Measurements from ENCODE around the gene MTPN. TPM values are rescaled to one million over a fixed set of nuclear protein-coding genes. Genes with fewer than 3 reads are reported as not detected.

Gene MTPN
- total RNA-seq, 1 experiment from 2014 or later = 98.2 TPM

DNA sequence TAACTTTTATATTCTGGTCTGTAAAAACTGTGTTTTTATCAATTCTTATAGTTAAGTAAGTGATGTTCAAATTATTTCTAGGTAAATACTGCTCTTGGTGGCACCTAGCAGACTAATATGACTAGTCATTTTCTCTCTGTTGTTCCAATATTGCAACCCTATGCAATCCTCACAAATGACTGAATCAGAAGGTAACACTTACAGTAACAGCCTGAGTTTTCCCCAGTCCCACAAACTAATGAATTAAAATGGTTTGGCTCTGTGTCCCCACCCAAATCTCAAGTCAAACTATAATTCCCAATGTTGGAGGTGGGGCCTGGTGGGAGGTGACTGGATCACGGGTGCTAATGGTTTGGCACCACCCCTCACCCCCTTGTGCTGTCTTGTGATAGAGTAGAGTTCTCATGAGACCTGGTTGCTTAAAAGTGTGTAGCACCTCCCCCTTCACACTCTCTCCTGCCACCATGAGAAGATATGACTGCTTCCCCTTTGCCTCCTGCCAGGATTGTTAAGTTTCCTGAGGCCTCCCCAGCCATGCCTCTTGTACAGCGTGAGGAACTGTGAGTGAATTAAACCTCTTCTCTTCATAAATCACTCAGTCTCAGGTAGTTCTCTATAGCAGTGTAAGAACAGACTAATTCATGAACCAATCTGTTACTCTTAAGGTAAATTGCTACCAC, 43.5 kb downstream of the MTPN start:
- peak overlapping the region; percentile 39 to 76 (median 62); a peak in 4 of 7 replicates for H3K27ac Mint-ChIP-seq

More for the DNA sequence above, 43.5 kb downstream of the MTPN start:
- H3K4me2 ChIP-seq (ENCODE audit: insufficient read depth, insufficient read length, low read length) = no peak overlapping the region
- no peak overlapping the region for H2BK15ac ChIP-seq (ENCODE audit: low read depth, low read length)
- H3K4ac ChIP-seq (ENCODE audit: low read depth, low read length) = no peak overlapping the region
- Mint-ChIP-seq H3K9me3 (no peaks in the 10 kb centered on the region), H3K36me3 (ENCODE audit: insufficient read depth in 1 of 3, low read depth in 3 of 3) (peaks cover 6% of the 10 kb centered on the region in 3 experiments; a peak in 6 of 7 replicates), H3K4me1 (peaks cover 24 to 26% of the 10 kb centered on the region in 2 experiments), H3K27me3 (ENCODE audit: low read depth) (no peaks in the 10 kb centered on the region), H3K4me3 (no peak overlapping the region)
- H3K9me3 ChIP-seq (ENCODE audit: control insufficient read depth, low read depth, low read length) = no peaks in the 10 kb centered on the region
- H3K23ac ChIP-seq (ENCODE audit: insufficient read length, low read depth, low read length) = no peak overlapping the region
- no peak overlapping the region for H4K8ac ChIP-seq (replicated peaks; ENCODE audit: insufficient read length, low read depth, low read length)
- TF ChIP-seq, protein P1, sequence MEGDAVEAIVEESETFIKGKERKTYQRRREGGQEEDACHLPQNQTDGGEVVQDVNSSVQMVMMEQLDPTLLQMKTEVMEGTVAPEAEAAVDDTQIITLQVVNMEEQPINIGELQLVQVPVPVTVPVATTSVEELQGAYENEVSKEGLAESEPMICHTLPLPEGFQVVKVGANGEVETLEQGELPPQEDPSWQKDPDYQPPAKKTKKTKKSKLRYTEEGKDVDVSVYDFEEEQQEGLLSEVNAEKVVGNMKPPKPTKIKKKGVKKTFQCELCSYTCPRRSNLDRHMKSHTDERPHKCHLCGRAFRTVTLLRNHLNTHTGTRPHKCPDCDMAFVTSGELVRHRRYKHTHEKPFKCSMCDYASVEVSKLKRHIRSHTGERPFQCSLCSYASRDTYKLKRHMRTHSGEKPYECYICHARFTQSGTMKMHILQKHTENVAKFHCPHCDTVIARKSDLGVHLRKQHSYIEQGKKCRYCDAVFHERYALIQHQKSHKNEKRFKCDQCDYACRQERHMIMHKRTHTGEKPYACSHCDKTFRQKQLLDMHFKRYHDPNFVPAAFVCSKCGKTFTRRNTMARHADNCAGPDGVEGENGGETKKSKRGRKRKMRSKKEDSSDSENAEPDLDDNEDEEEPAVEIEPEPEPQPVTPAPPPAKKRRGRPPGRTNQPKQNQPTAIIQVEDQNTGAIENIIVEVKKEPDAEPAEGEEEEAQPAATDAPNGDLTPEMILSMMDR (conservative IDR thresholded peaks at IDR 0.05) = no peak
- H2AFZ ChIP-seq (ENCODE audit: low read length) = no peak overlapping the region
- H2BK20ac ChIP-seq (ENCODE audit: low read depth, low read length, poor library complexity, severe bottlenecking) = no peak overlapping the region
- no peak for DNase-seq
- H2BK120ac ChIP-seq (ENCODE audit: low read depth, low read length, poor library complexity, severe bottlenecking) = no peak overlapping the region
- H4K20me1 ChIP-seq (ENCODE audit: control insufficient read depth, insufficient read depth, insufficient read length) = no peaks in the 10 kb centered on the region
- WGBS (ENCODE audit: extremely low coverage, insufficient read length, low lambda C conversion rate) = no CpG with 5 or more reads among the region's 2 CpGs
- H4K5ac ChIP-seq (ENCODE audit: insufficient read length, low read depth, low read length) = no peak overlapping the region
- H2BK12ac ChIP-seq (ENCODE audit: insufficient read length, low read depth, low read length) = no peak overlapping the region
- no peak overlapping the region for H2AK5ac ChIP-seq (ENCODE audit: insufficient read length, low read length)
- H3K4me1 ChIP-seq (ENCODE audit: insufficient read depth, low read length) = peaks cover 8% of the 10 kb centered on the region
- H3K27me3 ChIP-seq (ENCODE audit: insufficient read depth, low read length) = no peaks in the 10 kb centered on the region
- H3K23me2 ChIP-seq (ENCODE audit: insufficient read length, low read depth, low read length, poor library complexity, severe bottlenecking) = no peaks in the 10 kb centered on the region
- no peak overlapping the region for H3K27ac ChIP-seq (ENCODE audit: insufficient read length, low read depth, low read length)
- no peak overlapping the region for H3K9ac ChIP-seq (ENCODE audit: extremely low read depth, insufficient read length, low read length)
- H3T11ph ChIP-seq (ENCODE audit: low read length) = no peak overlapping the region
- no peak overlapping the region for H3K18ac ChIP-seq (ENCODE audit: insufficient read length, low read depth, low read length)
- peaks cover 2% of the 10 kb centered on the region; the same call in 1 of the 2 replicates for H3K79me2 ChIP-seq (ENCODE audit: insufficient read depth, low read length)
- H3K56ac ChIP-seq (ENCODE audit: insufficient read length, low read depth, low read length) = no peak overlapping the region
- no peaks in the 10 kb centered on the region for H3K79me1 ChIP-seq (ENCODE audit: insufficient read depth, low read depth, low read length, poor library complexity, severe bottlenecking)
- no peak overlapping the region for H4K91ac ChIP-seq (ENCODE audit: insufficient read length, low read depth, low read length)
- no peak overlapping the region for H2BK5ac ChIP-seq (ENCODE audit: insufficient read length, low read length)
- no peak overlapping the region for H3K14ac ChIP-seq (ENCODE audit: insufficient read depth, low read length)

All from H9 (cell line).